HG03521 (cell line): ENCODE data around the gene NAMPT.
"Not testable (repeated sequence)": the region's sequence is repeated elsewhere in the genome, so short reads cannot be mapped to it uniquely, and the experiment has no call there.

Source experiments
- ATAC-seq: cut with Tn5 transposase; IDR thresholded peaks from one replicate; pipeline ENCODE4 v1.9.1; 2021; ENCODE audit warnings: mild to moderate bottlenecking, moderate library complexity; ENCODE audit not compliant: unreplicated experiment

NAMPT gene

GRCh38 chr7:106284714-106285050 lies at the start of gene NAMPT:
Gene NAMPT (minus strand): TSS chr7:106284983. CDS start chr7:106284884, 99 bp downstream.
- no peak for ATAC-seq

GRCh38 chr7:106332201-106332600 lies 47.4 kb upstream of the NAMPT start:
- ATAC-seq = no peak

GRCh38 chr7:106331441-106332175 lies 46.8 kb upstream of the NAMPT start:
- ATAC-seq = no peak

- ATAC-seq = no peak
Observed at GRCh38 chr7:106329971-106330733, 45.4 kb upstream of the NAMPT start.

GRCh38 chr7:106329408-106329807 lies 44.6 kb upstream of the NAMPT start:
- ATAC-seq = no peak

- no peak for ATAC-seq
Observed at GRCh38 chr7:106327538-106328481, 43.0 kb upstream of the NAMPT start.

- ATAC-seq = no peak
Observed at GRCh38 chr7:106326594-106327537, 42.1 kb upstream of the NAMPT start.

GRCh38 chr7:106324509-106324908 lies 39.7 kb upstream of the NAMPT start:
- not testable (repeated sequence) for ATAC-seq

- ATAC-seq = not testable (repeated sequence)
Observed at GRCh38 chr7:106320254-106320770, 35.5 kb upstream of the NAMPT start.

GRCh38 chr7:106318482-106318881 lies 33.7 kb upstream of the NAMPT start:
- ATAC-seq = no peak

GRCh38 chr7:106317971-106318370 lies 33.2 kb upstream of the NAMPT start:
- ATAC-seq = no peak

GRCh38 chr7:106316947-106317346 lies 32.2 kb upstream of the NAMPT start:
- ATAC-seq = no peak

GRCh38 chr7:106314875-106315274 lies 30.1 kb upstream of the NAMPT start:
- ATAC-seq = no peak

GRCh38 chr7:106313966-106314365 lies 29.2 kb upstream of the NAMPT start:
- no peak for ATAC-seq

- no peak for ATAC-seq
Observed at GRCh38 chr7:106313456-106313901, 28.7 kb upstream of the NAMPT start.

GRCh38 chr7:106312906-106313305 lies 28.1 kb upstream of the NAMPT start:
- ATAC-seq = no peak

- ATAC-seq = no peak
Observed at GRCh38 chr7:106312099-106312871, 27.5 kb upstream of the NAMPT start.

GRCh38 chr7:106309362-106309761 lies 24.6 kb upstream of the NAMPT start:
- ATAC-seq = no peak

GRCh38 chr7:106306256-106306655 lies 21.5 kb upstream of the NAMPT start:
- ATAC-seq = no peak
